Measurements from ENCODE around the gene CSNK2A2.
A peak's percentile ranks its signal among the peaks of the same experiment; 100 is the strongest.

The CSNK2A2 gene

GRCh38 chr16:58198022-58198683 lies at the start of gene CSNK2A2:
TSS of gene CSNK2A2 (minus strand) at chr16:58198106. CDS start at chr16:58197736, 370 bp downstream.
- peak; percentile 21 to 27 for DNase-seq (ENCODE audit: low read depth in 2 of 2)

GRCh38 chr16:58243528-58244004 lies 45.7 kb upstream of the CSNK2A2 start:
- DNase-seq (ENCODE audit: low read depth in 2 of 2): no peak

GRCh38 chr16:58236831-58237230 lies 38.9 kb upstream of the CSNK2A2 start:
- DNase-seq (ENCODE audit: low read depth in 2 of 2): no peak

- DNase-seq (ENCODE audit: low read depth in 2 of 2): peak; percentile 1 to 10
These were observed 38.4 kb upstream of the CSNK2A2 start for GRCh38 chr16:58236231-58236690.

- no peak for DNase-seq (ENCODE audit: low read depth in 2 of 2)
These were observed 37.8 kb upstream of the CSNK2A2 start for GRCh38 chr16:58235663-58236062.

GRCh38 chr16:58234831-58235595 lies 37.1 kb upstream of the CSNK2A2 start:
- DNase-seq (ENCODE audit: low read depth in 2 of 2): no peak

GRCh38 chr16:58230259-58230658 lies 32.4 kb upstream of the CSNK2A2 start:
- no peak for DNase-seq (ENCODE audit: low read depth in 2 of 2)

- DNase-seq (ENCODE audit: low read depth in 2 of 2): no peak
These were observed 28.9 kb upstream of the CSNK2A2 start for GRCh38 chr16:58226790-58227189.

- no peak for DNase-seq (ENCODE audit: low read depth in 2 of 2)
These were observed 28.2 kb upstream of the CSNK2A2 start for GRCh38 chr16:58225965-58226602.

GRCh38 chr16:58222532-58223316 lies 24.8 kb upstream of the CSNK2A2 start:
- no peak for DNase-seq (ENCODE audit: low read depth in 2 of 2)

- DNase-seq (ENCODE audit: low read depth in 2 of 2): no peak
These were observed 21.5 kb upstream of the CSNK2A2 start for GRCh38 chr16:58219432-58219831.

- no peak for DNase-seq (ENCODE audit: low read depth in 2 of 2)
These were observed 20.9 kb upstream of the CSNK2A2 start for GRCh38 chr16:58218786-58219185.

GRCh38 chr16:58217311-58217925 lies 19.5 kb upstream of the CSNK2A2 start:
- no peak for DNase-seq (ENCODE audit: low read depth in 2 of 2)

GRCh38 chr16:58212824-58213655 lies 15.1 kb upstream of the CSNK2A2 start:
- DNase-seq (ENCODE audit: low read depth in 2 of 2): no peak

- DNase-seq (ENCODE audit: low read depth in 2 of 2): no peak
These were observed 13.9 kb upstream of the CSNK2A2 start for GRCh38 chr16:58211846-58212245.

- no peak for DNase-seq (ENCODE audit: low read depth in 2 of 2)
These were observed 13.3 kb upstream of the CSNK2A2 start for GRCh38 chr16:58211245-58211644.

- DNase-seq (ENCODE audit: low read depth in 2 of 2): no peak
These were observed 7.5 kb upstream of the CSNK2A2 start for GRCh38 chr16:58205276-58206036.

- DNase-seq (ENCODE audit: low read depth in 2 of 2): no peak
These were observed 3.3 kb upstream of the CSNK2A2 start for GRCh38 chr16:58201163-58201562.

GRCh38 chr16:58200004-58200797 lies 2.3 kb upstream of the CSNK2A2 start:
- no peak for DNase-seq (ENCODE audit: low read depth in 2 of 2)

Measured in fibroblast of skin of left biceps (primary cell).